HG03432 (cell line): ENCODE data around the gene IL3.

ENCODE experiments used
- ATAC-seq: cut with Tn5 transposase; IDR thresholded peaks from one replicate; pipeline ENCODE4 v1.9.1; 2021; ENCODE audit warnings: mild to moderate bottlenecking, moderate library complexity; ENCODE audit not compliant: unreplicated experiment

The IL3 gene

DNA sequence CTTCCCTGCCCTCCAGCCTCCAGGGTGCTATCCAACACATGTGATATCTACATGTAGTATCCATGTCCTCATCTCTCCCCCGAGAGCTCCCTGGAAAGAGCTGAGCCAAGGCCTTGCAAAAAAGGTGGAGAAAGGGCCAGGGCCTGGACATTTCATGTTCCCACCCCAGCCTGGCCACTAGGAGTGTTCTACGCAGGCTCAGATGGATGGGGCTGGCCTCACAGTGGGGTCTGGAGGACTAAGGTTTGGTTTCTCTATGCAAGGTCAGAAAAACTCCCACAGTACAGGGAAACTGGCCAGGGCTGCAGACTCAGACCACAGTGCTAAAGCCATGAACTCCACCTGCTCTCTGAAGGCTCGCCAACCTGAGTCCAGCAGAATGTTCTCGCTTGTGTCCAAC is 11.6 kb downstream of the IL3 start:
- ATAC-seq: no peak

DNA sequence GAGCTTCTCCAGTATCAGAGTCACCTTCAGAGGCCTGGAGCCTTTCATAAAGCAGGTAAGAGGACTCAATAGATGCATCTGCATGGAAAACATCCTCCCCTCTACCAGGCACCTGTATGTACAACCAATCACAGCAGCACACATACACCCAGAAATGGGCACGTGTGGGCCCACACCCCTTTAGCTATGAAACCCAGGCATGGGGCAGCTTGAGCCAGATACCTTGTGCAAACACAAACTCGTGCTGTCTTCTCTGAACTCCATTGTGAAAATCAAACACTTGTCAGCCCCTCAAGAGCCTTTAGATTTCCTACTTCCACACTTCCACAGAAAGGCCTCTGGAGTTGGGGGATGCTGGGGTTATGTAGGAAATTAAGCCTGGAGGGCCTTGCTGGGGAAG is 12.1 kb downstream of the IL3 start:
- no peak for ATAC-seq

DNA sequence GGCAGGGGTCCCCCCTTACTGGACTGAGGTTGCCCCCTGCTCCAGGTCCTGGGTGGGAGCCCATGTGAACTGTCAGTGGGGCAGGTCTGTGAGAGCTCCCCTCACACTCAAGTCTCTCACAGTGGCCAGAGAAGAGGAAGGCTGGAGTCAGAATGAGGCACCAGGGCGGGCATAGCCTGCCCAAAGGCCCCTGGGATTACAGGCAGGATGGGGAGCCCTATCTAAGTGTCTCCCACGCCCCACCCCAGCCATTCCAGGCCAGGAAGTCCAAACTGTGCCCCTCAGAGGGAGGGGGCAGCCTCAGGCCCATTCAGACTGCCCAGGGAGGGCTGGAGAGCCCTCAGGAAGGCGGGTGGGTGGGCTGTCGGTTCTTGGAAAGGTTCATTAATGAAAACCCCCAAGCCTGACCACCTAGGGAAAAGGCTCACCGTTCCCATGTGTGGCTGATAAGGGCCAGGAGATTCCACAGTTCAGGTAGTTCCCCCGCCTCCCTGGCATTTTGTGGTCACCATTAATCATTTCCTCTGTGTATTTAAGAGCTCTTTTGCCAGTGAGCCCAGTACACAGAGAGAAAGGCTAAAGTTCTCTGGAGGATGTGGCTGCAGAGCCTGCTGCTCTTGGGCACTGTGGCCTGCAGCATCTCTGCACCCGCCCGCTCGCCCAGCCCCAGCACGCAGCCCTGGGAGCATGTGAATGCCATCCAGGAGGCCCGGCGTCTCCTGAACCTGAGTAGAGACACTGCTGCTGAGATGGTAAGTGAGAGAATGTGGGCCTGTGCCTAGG is 13.0 kb downstream of the IL3 start, which contains the start of gene CSF2:
Gene CSF2, plus strand, starts transcription at position 559 of the 783 bp plus-strand sequence. Its CDS starts 35 bp downstream, at position 594.
- no peak for ATAC-seq

DNA sequence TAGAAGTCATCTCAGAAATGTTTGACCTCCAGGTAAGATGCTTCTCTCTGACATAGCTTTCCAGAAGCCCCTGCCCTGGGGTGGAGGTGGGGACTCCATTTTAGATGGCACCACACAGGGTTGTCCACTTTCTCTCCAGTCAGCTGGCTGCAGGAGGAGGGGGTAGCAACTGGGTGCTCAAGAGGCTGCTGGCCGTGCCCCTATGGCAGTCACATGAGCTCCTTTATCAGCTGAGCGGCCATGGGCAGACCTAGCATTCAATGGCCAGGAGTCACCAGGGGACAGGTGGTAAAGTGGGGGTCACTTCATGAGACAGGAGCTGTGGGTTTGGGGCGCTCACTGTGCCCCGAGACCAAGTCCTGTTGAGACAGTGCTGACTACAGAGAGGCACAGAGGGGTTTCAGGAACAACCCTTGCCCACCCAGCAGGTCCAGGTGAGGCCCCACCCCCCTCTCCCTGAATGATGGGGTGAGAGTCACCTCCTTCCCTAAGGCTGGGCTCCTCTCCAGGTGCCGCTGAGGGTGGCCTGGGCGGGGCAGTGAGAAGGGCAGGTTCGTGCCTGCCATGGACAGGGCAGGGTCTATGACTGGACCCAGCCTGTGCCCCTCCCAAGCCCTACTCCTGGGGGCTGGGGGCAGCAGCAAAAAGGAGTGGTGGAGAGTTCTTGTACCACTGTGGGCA is 13.8 kb downstream of the IL3 start:
- ATAC-seq: no peak

DNA sequence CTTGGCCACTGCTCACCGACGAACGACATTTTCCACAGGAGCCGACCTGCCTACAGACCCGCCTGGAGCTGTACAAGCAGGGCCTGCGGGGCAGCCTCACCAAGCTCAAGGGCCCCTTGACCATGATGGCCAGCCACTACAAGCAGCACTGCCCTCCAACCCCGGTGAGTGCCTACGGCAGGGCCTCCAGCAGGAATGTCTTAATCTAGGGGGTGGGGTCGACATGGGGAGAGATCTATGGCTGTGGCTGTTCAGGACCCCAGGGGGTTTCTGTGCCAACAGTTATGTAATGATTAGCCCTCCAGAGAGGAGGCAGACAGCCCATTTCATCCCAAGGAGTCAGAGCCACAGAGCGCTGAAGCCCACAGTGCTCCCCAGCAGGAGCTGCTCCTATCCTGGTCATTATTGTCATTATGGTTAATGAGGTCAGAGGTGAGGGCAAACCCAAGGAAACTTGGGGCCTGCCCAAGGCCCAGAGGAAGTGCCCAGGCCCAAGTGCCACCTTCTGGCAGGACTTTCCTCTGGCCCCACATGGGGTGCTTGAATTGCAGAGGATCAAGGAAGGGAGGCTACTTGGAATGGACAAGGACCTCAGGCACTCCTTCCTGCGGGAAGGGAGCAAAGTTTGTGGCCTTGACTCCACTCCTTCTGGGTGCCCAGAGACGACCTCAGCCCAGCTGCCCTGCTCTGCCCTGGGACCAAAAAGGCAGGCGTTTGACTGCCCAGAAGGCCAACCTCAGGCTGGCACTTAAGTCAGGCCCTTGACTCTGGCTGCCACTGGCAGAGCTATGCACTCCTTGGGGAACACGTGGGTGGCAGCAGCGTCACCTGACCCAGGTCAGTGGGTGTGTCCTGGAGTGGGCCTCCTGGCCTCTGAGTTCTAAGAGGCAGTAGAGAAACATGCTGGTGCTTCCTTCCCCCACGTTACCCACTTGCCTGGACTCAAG is 14.6 kb downstream of the IL3 start:
- no peak for ATAC-seq

DNA sequence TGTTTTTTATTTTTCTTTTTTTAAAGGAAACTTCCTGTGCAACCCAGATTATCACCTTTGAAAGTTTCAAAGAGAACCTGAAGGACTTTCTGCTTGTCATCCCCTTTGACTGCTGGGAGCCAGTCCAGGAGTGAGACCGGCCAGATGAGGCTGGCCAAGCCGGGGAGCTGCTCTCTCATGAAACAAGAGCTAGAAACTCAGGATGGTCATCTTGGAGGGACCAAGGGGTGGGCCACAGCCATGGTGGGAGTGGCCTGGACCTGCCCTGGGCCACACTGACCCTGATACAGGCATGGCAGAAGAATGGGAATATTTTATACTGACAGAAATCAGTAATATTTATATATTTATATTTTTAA is 15.2 kb downstream of the IL3 start:
- no peak for ATAC-seq

DNA sequence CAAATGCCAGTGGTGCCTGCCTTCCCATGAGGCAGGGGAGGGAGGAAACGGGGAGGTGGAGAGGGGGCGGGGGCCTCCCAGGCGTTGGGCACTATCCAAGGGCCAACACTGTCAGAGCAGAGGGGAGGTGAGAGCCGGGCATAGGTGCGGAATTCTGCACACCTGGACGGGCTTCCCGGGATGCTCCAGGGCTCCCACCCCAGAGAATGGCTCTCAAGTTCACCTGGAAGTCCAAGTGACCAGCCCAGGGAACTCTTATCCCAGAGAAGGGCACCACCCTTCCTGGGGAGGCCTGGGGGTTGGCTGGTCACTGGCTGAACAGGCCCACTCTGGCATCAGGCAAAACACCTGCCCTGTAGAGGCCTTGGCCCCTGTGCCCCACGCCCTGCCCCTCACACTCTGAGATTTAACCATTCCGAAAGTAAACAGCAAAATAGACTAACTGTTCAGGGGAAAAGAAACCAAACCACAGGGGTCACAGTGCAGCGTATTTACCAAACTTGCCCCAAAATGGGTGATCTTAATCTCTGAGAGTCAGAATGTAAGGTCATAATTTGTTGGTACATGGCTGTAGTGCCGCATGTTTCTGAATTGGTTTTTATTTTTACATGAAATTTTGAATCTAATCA is 15.9 kb downstream of the IL3 start:
- ATAC-seq: no peak

DNA sequence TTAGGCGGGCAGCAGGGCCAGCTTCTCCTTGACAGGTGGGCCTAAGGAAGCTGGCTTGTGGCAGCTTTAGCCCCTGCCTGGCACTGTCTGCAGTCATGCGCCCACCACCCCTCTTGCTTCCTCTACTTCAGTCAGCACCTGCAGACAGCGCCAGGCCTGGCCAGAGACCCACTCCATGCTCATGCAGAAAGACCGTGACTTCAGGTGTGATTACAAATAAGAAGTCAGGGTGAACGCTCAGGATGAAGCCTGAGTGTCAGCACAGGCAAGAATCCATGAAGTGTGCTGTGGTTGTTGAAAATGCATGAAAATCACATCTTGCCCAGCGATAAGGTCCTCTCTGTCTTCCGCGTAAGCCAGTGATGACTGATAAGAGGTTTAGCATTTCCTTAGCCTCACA is 16.5 kb downstream of the IL3 start:
- no peak for ATAC-seq

DNA sequence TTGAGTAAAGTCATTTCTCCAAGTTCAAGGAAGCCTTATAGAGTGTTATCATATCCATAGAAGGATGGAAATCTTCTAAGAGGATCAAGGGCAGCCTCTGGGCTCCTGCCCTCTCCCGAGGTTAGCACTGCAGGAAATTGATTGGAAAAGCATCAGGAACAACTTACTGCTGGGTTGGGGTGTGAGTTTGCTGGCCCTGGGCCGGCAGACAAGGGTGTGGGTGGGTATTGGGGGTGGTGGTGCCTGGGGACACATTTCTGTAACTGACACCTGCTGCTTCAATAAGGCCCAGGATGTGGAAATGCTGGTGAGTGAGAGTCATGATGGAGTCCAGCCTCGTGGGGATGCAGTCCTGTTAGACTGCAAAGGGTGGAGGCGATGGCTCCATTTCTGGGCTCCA is 18.6 kb downstream of the IL3 start:
- ATAC-seq: no peak

DNA sequence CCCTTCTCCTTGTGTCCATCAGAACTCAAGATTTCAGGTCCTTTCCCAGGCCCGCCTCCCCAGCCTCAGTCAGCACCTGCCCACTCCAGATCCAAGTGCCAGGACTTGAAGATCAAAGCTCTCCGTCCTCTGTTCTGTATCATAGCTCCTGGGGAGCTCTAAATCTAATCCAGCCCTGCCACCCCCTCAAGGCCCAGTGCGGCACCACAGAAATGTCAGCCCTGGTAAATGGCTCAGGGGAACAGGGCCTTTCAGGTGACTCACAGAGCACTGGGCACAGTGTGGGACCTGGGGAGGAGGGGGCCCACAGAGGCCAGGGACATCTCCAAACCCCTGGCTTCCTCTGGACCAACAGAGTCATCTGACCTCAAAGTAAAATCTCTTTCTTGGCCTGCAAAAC is 19.2 kb downstream of the IL3 start:
- ATAC-seq: no peak

DNA sequence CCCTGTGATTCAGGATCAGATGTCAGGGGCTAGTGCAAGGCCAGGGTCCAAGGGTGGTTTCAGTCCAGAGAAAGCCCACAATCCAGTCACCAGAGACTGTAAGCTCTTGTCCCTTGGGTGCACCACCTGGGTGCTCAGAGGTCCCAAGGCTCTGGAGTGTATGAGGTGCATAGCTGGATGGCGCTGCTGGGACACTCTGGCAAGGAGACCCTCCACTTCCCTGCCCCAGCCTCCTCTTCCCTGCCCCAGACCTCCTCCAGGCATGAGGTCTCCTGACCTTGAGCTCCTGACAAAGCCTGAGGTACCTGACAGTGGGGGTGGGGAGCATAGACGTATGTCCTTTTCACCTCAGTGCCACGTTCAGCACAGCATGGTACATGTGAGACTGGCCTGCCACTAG is 20.1 kb downstream of the IL3 start:
- no peak for ATAC-seq

DNA sequence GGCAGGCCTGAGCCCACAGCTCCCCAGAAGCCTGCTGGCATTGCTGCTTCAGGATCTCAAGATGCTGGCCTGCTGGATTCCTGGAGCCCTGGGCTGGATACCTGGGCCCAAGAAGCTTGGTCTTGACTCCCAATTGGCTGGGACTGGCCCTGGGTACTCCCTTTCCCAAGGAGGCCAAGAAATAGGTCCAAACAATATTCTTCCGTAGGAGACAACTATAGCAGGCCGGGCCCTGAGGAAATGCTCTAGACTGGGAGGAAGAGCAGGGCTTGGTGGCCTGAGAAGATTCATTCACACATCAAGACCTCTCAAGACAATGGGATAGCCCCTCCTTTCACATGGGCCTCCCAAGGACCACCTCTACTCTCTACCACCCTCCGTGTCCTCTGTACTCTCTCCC is 21.0 kb downstream of the IL3 start:
- ATAC-seq: no peak

DNA sequence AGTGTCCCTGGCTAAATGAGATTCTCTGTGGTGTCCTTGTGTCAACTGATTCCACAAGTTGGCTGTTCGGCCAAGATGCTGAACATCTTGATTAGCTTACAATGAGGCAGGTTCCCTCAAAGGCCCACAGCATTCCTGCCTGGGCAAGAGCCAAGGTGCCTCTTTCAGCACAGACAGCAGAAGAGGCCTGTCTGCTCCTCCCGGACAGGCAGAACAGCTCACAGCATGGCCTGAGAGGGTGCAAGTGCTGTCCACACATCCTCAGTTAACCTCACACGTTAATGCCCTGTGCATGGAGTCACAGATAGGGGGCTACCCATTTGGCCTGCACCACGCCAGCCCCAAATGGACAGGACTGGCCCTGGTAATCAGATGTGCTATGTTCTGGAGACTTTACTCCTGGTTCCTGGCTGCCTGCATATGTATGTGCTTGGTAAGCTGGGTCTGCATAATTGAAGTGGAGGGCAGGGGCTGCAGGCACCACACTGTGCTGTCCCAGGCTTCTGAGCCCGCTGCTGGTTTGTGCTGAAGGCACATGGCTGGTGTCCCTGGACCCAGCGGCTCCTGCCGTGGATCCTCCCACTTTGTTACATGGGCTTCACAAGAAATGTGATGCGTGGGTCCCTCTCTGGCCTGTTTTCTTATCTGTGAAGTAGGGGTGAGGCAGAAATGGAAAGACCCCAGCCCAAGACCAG is 22.0 kb downstream of the IL3 start:
- ATAC-seq: no peak

DNA sequence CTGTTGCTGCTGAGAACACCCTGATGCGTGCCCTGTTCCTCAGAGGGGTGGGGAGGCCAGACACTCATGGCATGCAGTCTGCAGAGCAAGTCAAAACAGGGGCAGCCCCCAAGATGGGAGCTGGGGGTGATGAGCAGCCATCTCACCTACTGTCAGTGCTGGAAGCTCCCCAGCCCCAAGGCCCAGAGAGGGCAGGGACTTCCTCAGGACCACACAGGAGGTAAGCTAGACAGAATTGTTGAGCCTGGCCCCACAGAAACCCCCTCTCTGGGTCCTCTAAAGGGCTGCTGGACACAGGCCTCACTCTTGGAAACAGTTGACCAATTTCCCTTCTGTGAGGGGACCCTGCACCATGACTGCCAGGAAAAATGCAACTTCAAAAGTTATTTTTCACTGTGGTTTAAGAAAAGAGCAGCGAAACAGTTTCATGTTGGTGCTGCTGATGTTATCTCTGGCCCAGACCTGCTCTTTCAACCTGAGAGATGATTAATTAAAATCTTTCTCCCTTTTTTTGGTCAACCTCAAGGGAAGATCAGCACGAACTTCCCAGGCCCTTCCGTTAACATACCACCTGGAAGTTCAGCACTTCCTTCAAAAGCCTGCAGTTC is 22.7 kb downstream of the IL3 start:
- ATAC-seq: no peak

DNA sequence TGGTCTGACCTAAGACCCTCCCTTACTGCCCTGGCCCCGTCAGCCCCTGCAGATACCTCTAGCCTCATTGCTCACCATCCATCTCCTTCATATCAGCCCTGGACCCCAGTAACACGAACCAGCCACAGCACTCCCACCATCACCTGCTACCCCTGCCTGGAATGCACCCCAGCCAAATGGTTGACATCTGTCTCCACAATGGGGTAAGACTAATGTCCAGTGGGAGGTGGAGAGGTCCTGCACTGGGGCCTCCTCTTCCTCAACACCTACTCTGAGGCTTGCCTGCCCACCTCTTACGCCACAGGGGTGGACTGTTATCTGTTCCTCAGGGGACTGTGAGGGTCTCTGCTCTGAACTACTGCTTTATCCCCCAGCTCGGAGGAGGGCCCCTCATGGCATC is 25.2 kb downstream of the IL3 start:
- ATAC-seq: no peak

DNA sequence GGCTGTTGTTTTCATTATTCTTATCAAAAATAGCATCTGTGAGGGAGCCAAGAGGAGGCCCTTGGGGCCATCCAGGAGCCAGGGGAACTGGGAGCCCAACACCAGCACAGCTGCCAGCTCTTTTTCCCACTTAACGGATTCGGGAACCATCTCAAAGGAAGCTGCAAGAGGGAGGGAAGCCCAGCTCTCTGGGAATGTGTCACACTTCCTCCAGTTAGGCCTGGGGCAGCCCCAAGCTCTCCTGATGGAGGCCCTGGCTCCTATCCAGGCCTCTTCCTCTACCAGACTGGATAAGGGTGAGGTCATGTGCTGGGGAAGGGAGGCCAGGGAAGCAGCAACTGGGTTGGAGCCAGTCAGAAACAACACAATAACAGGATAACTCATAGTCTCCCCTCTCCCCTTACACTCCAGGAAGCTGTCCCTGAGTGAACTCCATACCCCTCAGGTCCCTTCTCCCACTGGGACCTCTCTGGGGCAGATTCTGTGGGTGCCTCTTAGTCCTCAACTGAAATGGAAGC is 25.9 kb downstream of the IL3 start:
- ATAC-seq: no peak

DNA sequence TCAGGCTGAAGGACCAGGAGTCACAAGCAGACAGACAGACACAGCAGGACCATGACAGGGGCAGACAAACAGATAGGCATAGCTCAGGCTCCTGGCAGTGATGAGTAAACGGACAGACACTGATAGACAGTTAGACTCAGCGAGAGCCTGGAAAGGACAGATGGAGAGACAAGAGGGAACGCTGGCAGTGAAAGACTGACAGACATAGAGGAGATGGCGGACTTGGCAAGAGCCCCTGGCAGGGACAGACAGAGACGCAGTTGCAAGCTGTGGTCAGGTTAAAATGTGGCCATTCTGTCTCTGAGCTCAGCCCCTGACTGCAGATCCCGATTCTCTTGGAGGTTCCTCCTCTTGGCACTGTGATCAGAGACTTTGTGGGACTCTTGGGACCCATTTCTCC is 26.7 kb downstream of the IL3 start:
- no peak for ATAC-seq

DNA sequence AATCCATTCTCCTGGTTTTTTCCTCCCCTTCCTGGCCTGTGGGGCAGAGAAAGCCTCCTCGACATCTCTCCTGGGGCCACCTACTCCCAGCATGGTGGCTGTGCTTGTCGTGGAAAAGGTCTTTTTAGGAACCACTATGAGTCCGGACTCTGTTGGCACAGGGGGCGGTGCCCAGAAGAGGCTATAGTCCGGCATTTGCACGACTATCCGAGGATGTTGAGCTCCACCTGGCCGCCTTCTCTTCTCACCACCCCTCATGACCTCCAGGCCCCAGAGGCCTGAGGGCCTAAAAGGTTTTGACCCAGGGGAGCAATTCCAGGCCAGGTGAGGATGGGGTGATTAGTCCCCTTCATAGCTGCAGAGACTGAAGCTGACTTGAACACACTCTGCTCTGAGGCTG is 27.2 kb downstream of the IL3 start:
- no peak for ATAC-seq

DNA sequence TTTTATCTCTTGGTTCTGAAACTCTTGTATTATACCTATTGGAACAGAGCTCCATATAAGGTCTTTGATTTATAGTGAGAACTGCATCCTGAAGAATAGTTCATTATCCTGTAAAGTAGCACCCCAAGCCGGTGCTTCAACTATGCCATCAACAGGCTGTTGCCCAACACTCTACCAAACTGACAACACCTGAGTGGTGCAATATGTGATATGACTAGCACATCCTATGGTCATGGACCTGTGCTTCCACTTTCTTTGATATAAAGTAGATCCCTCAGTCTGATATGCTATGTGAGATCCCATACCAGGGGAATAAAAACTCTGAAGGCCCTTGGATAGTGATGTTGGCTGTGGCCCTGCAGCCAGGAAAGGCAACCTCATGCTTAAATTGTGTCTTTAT is 28.9 kb downstream of the IL3 start:
- no peak for ATAC-seq

DNA sequence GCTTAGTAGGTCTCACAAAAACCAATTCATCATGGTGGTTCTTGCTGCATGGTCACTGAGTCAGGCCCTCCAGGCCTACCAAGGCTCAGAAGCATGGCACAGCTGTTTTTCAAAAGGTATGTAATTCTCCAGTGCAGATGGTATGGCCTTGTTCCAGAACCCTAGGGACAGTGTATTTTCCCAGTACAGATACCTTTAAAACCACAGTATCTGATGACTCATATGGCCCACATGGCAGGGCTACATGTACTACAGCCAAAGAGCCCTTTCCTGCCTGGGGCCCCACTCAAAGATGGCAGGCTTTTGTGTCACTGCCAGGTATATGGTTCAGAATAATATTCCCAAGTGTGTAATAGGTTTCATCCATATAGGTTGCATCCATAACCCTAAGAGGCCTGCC is 29.7 kb downstream of the IL3 start:
- ATAC-seq: no peak
